Measurements from ENCODE around the gene RPS6KA4.

DNA sequence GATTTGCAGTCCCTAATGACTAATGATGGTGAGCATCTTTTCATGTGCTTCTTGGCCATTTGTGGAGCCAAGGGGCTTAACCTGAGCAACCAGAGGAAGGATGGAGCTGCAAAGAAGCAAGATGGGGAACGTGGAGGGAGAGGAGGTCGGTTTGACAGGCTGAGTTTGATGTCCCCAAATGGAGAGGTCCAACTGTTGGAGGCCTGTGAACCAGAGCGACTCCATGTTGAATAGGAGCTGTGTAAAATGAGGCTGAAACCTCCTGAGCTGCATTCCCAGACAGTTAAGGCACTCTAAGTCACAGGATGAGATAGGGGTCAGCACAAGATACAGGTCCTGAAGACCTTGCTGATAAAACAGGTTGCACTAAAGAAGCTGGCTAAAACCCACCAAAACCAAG, 54.5 kb downstream of the RPS6KA4 start:
- TF ChIP-seq CTCF (conservative IDR thresholded peaks at IDR 0.05; ENCODE audit: low read depth, low read length) (no peak), EZH2phosphoT487 (IDR thresholded peaks at IDR 0.05; ENCODE audit: borderline replicate concordance, low read length) (no peak), EZH2 (IDR thresholded peaks at IDR 0.05; ENCODE audit: low read length, unreplicated experiment) (no peak)

All from PC-3 (cell line).